ENCODE data around the gene ING5.

Gene ING5

DNA sequence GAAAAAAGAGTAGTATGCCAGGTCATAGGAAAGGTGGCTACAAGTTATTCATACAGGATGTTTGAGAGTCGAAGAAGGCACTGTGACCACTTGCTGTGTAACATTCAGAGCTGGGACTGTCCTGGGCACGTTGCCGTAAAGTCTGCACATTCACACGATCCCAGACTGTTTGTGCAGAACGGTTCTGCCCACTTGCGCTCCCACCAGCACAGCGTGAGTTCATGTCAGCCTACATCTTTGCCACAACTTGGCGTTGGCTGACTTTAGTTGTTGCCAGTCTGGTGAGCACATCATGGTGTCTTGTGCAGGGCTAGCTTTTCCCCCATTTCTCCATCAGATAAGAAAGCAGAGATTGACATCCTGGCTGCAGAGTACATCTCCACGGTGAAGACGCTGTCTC lies 7.0 kb downstream of the ING5 start:
- no peak for DNase-seq

DNA sequence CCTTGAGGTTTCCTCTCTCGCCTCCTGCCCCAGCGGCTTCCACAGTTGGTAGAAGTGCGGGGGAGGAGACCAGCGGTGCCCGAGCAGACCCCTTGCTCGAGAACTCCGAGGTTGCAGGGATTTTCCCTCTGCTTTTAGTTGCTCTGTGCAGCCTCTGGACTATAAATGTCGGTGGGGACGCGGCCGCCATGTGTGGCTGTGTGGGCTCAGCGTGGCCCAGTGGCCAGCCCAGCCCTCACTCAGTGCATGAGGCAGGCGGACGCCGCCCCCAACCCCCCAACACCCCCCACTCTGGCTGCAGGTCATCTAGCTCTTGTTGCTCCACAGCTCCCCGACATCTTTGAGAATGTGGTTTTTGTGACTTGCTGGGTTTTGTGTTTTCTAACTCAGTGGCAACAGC lies 17.3 kb downstream of the ING5 start:
- DNase-seq = no peak

DNA sequence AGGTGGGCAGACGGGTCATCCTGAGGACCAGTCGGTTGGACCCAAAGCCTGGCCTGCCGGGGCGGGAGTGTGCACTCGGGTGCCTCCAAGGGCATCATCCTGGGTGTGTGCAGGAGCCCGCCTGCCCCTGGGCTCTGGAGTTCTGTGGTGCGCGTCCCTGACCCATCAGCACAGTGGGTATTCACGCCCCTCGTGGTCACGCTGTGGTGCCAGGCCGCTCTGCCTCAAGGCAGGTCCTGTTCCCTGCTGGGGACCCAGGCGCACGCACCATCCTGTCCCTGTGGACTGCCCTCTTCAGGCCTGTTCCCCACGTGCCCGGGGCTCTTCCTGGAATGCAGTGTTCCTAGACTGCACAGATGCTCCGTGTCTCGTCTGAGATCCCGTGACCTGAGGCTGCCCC lies 18.3 kb downstream of the ING5 start:
- no peak for DNase-seq

DNA sequence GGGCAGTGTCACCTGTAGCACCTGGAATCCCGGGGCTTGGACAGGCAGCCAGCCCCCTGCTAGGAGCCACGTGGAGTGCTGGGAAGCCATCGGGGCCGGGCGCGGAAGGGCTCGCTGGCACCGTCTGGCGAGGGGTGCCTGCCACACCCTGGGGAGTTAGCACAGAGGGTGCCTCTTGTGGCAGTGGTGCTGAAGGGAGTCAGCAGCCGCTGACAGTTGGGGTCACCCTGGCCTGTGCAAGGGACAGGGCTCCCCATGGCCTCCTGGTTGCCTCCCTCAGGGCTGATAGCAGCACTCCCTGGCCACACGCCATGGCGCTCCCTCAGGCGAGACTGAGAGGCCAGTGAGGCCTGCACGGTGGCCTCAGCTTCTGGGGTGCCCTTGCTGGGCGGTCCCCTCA lies 18.7 kb downstream of the ING5 start:
- no peak for DNase-seq

DNA sequence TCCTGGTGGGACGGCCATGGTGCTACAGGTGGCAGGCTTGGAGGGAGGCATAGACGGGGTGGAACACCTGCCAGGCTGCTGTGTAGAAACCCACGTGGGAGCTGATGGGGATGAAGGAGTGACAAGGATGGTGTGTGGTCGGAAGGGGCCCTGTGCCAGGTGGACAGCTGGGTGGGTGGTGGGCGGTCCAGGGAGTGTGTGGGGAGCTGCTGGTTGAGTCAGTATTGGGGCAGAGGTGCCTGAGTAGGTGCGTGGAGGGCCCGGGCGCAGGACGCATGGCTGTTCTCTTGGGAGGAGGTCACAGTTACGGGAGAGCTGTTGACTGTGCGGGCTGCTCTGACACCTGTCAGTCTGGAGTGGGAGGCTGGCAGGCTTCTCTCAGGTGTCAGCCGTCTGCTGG lies 20.0 kb downstream of the ING5 start:
- no peak for DNase-seq

DNA sequence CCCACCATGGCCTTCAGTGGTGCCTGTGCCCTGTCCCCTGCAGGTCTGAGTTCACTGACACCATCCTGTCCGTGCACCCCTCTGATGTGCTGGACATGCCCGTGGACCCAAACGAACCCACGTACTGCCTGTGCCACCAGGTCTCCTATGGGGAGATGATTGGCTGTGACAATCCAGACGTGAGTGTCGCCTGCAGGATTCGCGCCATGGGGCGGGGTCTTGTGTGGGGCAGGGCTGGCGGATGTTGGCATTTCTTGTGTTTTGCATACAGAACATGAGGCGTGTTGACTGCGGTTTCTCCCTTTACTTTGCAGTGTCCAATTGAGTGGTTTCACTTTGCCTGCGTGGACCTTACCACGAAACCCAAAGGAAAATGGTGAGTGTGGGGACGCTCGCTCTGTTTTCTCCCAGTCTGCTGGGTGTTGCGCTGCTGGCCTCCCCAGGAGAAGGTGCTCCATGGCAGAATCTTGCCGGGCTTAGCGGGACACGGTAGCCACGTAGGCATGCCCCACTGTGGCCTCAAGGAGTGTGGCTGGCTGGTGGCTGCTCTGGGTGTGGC lies 21.1 kb downstream of the ING5 start:
- DNase-seq = no peak

DNA sequence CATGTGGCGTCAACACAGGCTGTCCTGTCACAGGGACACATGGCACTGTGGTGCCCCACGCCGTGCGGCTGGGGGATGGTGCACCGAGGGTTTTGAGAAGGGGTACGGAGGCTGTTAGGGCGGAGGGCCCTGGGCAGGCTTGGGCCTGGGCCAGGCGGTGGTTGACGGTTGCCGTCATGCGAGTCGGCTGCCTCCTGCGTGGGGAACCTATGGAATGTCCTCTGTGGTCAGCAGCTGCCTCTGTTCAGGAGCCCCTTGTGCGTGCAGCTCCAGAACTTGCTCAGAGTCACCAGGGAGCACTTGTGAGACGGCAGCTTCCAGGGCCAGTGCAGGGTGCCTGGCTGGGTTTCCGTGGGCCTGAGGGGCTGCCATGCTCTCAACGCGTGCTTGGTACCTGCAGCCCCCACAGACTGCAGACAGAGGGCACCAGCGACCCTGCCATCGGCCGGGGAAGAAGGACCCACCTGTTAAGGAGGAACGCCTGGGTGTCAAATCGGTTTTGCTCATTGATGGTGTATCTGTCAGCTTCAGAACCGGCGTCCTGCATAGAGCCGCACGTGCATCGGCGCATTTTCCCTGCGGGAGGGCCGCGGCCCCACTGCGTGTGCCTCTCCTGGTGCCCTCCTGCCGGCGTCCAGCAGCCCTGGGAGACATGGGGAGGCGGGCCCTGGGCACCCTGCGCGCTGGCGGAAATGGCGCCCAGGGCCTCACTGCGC lies 22.6 kb downstream of the ING5 start:
- DNase-seq = no peak

DNA sequence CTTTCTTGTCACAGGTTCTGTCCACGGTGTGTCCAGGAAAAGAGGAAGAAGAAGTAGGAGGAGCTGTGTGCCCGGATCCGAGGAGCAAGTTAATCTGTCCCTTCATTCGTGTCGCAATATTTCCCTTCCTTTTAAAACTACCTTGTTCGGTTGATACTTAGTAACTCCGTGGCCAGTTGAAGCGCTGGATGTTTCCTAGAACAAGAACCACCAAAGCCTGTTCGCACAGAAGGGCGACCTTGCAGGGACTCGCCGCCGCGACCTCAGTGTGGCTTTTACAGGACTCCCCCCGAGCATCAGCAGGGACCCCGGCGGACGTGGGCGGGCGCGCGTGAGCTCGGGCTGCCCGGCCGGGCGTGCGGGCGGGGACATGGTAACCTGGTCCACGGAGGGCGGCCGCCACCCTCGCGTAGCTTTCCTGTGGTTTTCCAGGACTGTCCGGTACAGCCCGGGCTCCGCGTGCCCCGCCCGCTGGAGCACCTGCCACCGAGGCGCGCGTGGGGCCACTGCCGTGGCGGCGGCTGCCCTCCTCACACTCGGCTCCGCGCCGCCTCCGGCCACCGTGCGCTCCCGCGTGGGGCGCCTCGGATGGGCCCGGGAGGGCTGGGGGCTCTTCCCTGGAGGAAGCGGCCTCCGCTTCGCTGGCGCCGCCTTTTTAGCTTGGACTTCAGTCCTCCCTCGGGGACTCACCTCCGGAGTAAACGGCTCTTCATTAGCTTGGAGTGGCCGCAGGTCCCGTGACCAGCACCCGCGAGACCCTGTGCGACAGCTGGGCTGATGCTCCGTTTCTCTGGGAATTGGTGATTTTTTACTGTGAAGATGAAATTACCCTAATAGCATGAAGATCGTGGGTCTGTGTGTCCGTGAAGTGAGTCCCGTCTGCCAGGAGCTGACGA lies 23.4 kb downstream of the ING5 start:
- no peak for DNase-seq

DNA sequence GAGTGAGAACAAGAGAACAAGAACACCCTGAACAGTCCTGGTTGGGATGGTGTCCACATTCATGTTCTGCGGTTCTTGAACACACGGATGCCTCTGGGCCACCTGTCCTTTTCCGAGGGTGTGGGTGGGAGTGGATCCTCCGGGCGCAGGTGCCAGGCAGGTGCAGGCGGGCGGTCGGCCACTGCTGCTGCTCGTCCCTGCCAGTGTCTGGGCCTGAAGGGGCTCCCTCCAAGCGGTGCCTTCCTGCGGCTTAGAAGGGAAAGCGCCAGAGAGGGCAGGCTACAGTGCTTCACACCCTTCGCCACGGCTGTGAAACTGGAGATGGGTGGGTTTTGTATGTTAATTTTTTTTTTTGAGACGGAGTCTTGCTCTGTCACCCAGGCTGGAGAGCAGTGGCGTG lies 24.6 kb downstream of the ING5 start:
- no peak for DNase-seq

DNA sequence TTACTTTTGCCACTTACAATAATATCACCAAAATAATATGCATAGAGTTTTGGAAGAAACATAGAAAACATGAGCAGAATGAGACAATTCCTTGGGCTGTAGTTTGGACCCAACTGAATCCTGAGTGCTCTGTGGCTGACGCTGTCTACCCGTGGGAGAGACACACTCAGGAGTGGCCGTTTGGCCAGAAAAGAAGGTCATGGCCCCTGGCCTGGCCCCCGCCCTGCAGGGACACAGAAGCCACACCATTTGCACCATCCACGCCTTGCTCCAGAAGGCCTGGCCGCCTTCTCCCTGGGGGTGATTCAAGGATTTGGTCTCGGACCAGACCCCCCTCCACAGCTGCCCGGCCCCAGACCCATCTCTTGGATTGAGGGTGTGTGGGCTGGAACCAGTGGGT lies 26.2 kb downstream of the ING5 start:
- DNase-seq = no peak

DNA sequence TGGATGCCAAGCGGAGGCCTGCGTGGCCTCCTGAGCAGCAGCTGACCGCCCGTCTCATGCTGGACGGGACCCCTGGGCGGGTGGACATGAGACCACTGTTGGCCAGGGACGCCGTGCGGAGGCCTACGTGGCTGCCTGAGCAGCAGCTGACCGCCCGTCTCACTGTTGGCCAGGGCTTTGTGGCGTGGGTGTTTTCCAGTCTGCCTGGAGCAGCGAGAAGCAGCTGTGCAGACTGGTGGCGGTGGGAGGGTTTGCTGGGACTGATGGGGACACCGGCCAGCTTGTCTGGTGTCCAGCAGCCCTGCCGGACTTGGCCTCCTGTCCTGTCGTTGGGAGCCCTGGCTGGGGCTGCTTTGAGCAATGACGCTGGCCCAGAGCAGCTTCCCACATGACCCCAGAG lies 26.8 kb downstream of the ING5 start:
- no peak for DNase-seq

DNA sequence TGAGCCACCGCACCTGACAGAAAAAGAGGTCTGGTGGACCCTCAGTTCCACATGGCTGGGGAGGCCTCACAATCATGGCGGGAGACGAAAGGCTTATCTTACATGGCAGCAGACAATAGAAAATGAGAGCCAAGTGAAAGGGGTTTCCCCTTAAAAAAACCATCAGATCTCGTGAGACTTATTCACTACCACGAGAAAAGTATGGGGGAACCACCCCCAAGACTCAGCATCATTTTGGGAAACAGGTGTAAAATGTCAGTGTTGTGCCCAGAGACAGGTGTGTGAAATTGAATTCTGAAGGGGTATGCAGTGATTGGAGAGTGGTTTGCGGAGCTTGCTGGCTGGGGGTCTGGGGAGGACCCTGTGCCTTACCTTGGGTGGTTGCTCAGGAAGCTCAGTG lies 28.0 kb downstream of the ING5 start:
- no peak for DNase-seq

DNA sequence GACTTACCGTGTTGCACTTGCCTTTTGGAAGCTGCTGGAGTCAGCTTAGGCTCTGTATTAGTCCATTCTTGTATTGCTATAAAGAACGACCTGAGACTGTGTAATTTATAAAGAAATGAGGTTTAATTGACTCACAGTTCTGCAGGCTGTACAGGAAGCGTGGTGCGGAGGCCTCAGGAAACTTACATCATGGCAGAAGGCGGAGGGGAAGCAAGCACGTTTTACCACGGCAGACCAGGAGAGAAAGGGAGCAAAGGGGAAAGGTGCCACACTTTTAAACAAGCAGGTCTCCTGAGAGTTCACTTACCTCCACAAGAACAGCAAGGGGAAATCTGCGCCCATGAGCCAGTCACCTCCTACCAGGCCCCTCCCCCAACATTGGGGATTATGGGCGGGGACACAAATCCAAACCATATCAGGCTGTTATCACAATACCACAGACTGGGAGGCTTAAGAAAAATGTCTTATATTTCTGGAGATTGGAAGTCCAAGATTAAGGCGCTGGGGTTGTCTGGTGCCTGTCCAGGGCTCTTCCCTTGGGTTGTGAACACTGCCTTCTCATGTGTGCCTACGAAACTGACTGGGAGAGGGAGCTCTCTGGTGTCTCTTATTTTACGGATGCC lies 28.9 kb downstream of the ING5 start:
- DNase-seq = no peak

DNA sequence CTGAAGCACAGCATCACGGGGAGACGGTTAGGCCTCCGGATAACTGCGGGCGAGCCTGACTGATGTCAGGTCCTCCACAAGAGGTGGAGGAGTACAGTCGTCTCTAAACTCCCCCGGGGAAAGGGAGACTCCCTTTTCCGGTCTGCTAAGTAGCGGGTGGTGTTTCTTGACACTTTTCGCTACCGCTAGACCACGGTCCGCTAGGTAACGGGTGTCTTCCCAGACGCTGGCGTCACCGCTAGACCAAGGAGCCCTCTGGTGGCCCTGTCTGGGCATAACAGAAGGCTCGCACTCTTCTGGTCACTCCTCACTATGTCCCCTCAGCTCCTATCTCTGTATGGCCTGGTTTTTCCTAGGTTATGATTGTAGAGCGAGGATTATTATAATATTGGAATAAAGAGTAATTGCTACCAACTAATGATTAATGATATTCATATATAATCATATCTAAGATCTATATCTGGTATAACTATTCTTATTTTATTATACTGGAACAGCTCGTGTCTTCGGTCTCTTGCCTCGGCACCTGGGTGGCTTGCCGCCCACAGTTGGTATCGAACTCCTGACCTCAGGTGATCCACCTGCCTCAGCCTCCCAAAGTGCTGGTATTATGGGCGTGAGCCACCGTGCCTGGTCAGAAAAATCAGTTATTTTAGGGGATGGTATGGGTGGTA lies 30.8 kb downstream of the ING5 start:
- peak; percentile 50 for DNase-seq

DNA sequence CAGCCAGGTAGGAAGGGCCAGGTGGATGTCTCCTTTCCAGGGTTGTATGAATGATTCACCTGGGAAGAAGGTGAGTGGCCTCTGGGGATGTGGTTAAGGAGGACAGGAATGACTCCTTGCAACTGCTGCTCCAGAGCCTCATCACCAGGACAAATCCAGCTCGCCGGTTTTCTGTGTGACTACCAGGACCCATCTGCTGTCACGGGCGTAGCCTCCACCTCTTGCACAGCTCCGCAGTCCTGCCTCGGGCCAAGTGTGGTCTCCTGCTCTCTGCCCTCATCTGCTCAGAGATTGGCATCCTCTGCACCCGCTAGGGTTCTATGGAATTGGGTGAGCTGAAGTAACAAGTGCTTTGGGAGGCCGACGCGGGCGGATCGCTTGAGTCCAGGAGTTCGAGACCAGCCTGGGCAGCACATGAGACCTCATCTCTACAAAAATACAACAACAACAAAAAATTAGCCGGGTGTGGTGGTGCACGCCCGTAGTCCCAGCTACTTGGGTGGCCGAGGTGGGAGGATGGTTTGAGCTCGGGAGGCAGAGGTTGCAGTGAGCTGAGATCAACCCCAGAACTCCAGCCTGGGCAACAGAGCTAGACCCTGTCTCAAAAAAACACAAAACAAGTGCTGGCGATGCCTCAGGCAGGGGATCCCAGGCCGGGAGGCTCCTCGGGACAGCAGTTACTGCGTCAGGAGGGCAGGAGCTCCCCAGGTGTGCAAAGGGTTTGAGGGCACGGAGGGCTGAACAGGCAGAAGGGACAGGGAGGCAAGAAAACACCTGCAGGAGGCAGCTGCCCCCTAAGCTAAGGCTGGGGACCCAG lies 31.8 kb downstream of the ING5 start:
- DNase-seq = no peak

DNA sequence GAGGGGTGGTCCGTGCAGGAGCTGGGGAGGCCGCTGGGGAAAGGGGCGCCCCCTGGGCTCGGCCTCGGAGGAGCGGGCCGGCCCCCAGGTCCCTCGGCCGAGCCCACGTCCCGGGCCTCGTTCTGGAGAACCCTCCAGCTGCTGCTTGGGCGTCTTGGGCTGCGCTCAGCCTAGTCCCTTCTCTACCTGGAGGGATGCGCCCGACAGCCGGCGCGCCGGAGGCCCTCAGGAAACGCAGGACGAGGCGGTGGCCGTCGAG lies 32.3 kb downstream of the ING5 start:
- no peak for DNase-seq

DNA sequence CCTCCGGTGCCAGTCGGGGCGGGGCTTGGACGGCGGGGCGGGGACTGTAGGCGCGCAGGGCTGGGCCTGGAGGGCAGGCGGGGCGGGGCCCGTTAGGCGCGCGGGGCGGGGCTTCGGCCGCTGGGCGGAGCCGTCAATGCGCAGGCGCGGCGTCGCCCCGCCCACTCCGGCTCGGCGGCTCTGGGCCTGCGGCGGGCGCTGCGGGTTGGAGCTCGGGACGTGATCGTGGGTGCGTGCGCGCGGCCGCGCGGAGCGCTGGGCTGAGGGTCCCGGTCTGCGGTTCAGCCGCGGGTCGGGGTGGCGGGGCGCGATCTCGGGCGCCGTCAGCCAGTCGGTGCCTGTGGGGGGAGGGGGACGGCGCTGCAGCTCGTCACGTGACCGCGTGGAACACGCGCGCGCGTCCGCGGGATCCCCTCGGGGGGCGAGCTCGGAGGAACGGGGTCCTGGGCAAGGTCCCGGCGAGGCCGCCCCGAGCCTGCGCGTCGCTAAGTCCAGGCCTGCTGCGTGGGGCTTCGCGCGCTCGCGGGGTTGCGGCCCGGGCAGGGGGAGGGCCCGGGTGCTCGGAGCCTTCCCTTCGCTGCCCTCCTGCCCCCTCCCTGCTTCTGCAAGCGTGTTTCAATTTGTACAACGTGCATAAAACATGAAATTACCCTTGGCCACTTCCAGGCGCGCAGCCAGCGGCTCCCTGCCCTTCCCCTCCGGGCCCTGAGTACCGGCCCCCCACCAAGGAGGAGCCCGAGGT lies 32.8 kb downstream of the ING5 start, which contains the start of gene D2HGDH:
Gene D2HGDH, plus strand, starts transcription at position 164 of the 742 bp plus-strand sequence. CDS start 595 bp downstream, outside the sequence.
- DNase-seq = peak; percentile 88

DNA sequence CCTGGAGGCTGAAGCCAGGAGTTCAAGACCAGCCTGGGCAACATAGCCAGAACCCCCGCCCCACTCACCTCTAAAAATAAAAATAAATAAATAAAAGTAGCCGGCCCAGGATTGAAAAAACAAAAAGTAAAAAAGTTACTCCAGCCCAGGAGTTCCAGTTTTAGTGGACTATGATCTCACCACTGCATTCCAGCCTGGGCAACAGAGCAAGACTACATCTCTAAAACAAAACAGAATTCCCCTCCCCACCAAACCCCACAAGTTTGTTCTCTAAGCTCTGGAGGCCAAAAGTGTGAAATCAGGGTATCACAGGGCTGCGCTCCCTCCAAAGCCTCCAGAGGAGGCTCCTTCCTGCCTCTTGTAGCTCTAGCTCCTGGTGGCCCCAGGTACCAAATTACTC lies 34.3 kb downstream of the ING5 start:
- no peak for DNase-seq

DNA sequence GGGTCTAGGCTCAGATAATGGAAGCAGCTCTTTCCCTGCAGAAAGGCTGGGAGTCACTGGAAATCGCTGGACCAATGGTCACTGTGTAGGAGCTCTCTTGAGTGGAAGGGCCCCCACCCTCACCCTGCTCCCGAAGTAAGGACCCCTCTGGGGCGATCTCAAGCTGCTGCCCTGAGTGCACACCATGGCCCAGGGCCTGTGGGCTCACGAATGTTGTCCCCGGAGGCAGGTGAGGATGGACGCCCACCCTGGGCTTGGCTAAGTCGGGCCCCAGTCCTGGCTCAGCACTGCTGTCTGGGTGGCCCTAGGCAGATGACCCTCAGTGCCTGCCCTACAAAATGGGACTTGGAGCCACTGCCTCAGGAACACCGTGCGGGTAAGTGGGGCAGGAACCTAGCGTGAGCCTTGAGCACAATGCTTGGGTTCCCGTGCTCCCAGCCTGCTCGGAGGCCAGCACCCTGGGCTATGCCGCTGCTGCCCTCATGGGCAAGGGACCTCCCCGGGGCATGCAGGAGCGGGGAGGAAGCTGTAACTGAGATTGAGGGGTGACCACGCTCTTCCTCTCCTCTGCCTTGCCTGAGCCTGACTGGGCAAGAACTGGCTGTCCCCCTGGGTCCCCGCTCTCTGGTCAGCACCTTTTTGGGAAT lies 36.3 kb downstream of the ING5 start:
- DNase-seq = no peak

DNA sequence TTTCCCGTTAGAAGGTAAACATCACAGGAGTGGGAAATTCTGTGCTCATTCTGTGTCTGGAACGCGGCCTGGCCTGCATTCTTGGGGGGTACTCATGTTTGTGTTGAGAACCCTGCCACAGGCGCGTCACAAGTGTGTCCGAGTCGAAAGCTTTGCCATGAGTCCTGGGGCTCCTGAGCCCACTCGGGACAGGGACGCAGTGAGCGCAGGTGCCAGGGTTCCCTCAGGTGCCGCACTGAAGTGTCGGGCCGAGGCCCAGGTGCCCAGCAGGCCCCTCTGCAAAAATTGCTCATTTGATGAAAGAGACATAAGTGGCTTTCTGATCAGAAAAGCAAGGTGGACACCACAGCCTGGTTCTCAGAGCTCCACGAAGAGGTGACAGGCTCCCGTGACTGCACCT lies 37.3 kb downstream of the ING5 start:
- DNase-seq = no peak

DNA sequence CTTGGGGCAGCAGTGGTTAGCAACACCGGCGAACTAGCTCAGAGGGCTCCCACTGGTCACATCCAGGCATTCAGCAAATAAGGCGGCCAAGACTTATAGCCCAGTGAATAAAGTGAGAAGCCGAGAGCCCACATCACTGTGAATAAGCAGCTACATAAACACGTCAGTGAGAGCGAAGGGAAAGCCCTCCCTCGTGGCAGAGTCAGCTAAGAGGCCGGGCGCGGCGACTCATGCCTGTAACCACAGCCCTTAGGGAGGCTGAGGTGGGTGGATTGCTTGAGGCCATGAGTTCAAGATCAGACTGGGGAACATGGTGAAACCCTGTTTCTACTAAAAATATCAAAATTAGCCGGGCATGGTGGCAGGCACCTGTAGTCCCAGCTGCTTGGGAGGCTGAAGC lies 37.8 kb downstream of the ING5 start:
- no peak for DNase-seq
